ENCODE measurements around the gene DGKB.
A peak's percentile ranks its signal among the peaks of the same experiment; 100 is the strongest.

DGKB gene

DNA sequence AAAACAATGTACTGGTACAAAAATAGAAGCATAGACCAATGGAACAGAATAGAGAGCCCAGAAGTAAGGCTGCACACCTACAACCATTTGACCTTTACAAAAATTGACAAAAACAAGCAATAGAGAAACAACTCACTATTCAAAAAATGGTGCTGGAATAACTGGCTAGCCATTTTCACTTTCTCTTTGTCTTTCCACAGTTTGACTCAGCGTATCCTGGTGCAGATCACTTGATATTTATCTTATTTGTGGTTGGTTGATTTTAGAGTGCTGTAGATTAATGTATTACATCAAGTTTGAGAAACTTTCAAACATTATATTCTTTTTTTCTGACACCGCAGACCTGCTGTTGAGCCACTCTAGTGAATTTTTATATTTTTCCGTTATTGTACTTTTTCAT is 381.4 kb downstream of the DGKB start:
- no peak for TF ChIP-seq CTCF (conservative IDR thresholded peaks at IDR 0.05; ENCODE audit: low read length)
- H3K4me3 ChIP-seq (ENCODE audit: low read length): no peak overlapping the region
- DNase-seq (ENCODE audit: low read depth): no peak

DNA sequence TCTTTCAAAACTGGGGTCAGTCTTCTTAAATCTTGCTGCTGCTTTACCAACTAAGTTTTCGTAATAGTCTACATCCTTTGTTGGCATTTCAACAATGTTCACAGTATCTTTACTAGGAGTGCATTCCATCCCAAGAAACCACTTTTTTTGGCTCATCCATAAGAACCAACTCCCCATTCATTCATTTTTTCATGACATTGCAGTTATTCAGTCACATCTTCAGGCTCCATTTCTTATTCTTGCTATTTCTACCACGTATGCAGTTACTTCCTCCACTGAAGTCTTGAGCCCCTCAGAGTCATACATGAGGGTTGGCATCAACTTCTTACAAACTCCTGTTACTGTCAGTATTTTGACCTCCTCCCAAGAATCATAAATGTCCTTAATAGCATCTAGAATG is 392.3 kb downstream of the DGKB start:
- no peak for TF ChIP-seq CTCF (conservative IDR thresholded peaks at IDR 0.05; ENCODE audit: low read length)
- no peak for DNase-seq (ENCODE audit: low read depth)
- H3K4me3 ChIP-seq (ENCODE audit: low read length): no peak overlapping the region

DNA sequence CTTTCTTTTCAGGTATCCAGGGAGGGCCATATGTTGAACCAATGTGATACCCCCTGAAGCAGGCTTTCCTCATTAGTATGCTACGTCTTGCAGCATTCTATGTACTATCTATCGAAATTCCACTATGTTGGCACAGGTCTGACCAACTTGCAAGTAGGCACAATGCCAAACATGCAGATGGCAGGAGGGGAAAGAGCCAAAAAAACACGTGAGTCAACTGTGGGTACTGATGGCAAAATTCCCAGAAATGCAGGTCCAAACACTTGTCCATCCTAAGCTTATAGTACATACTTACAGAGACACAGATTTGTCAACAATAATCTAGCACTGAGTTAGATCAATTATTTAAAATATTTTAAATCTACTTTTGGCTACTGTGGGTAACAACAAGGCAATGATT is 394.9 kb downstream of the DGKB start:
- H3K4me3 ChIP-seq (ENCODE audit: low read length): no peak overlapping the region
- peak; percentile 43 for DNase-seq (ENCODE audit: low read depth)
- TF ChIP-seq CTCF (conservative IDR thresholded peaks at IDR 0.05; ENCODE audit: low read length): no peak

- DNase-seq (ENCODE audit: low read depth): no peak
- TF ChIP-seq CTCF (conservative IDR thresholded peaks at IDR 0.05; ENCODE audit: low read length): no peak
- H3K4me3 ChIP-seq (ENCODE audit: low read length): no peak overlapping the region
These were observed 396.6 kb downstream of the DGKB start for GRCh38 chr7:14505906-14506305.

- H3K4me3 ChIP-seq (ENCODE audit: low read length): no peak overlapping the region
- no peak for DNase-seq (ENCODE audit: low read depth)
- TF ChIP-seq CTCF (conservative IDR thresholded peaks at IDR 0.05; ENCODE audit: low read length): no peak
These were observed 398.4 kb downstream of the DGKB start for GRCh38 chr7:14504134-14504533.

DNA sequence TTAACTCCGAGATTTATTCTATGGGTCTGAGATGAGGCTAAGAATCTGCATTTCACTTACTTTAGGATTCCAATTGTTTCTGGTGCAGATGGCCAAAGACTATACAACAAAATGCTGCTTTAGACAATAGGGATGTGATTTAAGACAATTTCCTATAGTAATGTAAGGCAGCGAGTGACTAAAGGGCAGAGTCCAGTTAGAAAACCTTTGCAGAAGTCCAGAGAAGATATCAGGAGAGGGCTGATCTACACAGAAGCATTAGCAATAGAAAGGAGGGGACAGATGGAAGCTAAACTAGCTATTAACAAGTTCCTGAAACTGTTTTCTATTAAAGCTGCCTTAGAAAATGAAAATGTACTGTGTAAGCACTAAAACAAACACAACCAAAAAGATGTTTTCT is 398.9 kb downstream of the DGKB start:
- DNase-seq (ENCODE audit: low read depth): no peak
- no peak for TF ChIP-seq CTCF (conservative IDR thresholded peaks at IDR 0.05; ENCODE audit: low read length)
- no peak overlapping the region for H3K4me3 ChIP-seq (ENCODE audit: low read length)

GRCh38 chr7:14501436-14501835 is 401.1 kb downstream of the DGKB start:
- DNase-seq (ENCODE audit: low read depth): no peak
- H3K4me3 ChIP-seq (ENCODE audit: low read length): no peak overlapping the region
- no peak for TF ChIP-seq CTCF (conservative IDR thresholded peaks at IDR 0.05; ENCODE audit: low read length)
